Sigmoid colon (tissue), 7 donors: ENCODE measurements around the gene CDH15. TPM values are rescaled to one million over a fixed set of nuclear protein-coding genes. Genes with fewer than 3 reads are reported as not detected.

Experiments used
- DNase-seq: peaks from one replicate; pipeline ENCODE4 v3.0.0-alpha.2; 2019
- H3K27ac ChIP-seq, 4 donors: fragments of 200-600 bp; sonication (generic); one replicate each; pipeline ENCODE4 v1.5.1; 2016 to 2019; ENCODE audit warnings: mild to moderate bottlenecking in 1 of 4
- H3K27me3 ChIP-seq, 3 donors: fragments of 200-600 bp; sonication (generic); one replicate each; pipeline ENCODE4 v1.5.1; 2019; ENCODE audit warnings: mild to moderate bottlenecking in 1 of 3
- H3K36me3 ChIP-seq, 4 donors: fragments of 200-600 bp; sonication (generic); one replicate each; pipeline ENCODE4 v1.5.1; 2016 to 2019
- H3K4me1 ChIP-seq, 4 donors: fragments of 200-600 bp; sonication (generic); one replicate each; pipeline ENCODE4 v1.5.1; 2017 to 2019
- H3K4me3 ChIP-seq, 4 donors: fragments of 200-600 bp; sonication (generic); one replicate each; pipeline ENCODE4 v1.5.1; 2017 to 2019; ENCODE audit warnings: mild to moderate bottlenecking in 2 of 4, moderate library complexity in 1 of 4
- H3K9me3 ChIP-seq, 4 donors: fragments of 200-600 bp in 3 of 4; sonication (generic) in 3 of 4; one replicate each; pipeline versions ENCODE4 v1.5.1 to v1.6.1; 2013 to 2019
- EP300 ChIP-seq, 4 donors: sonication (generic); formaldehyde crosslinking; IDR thresholded peaks; one replicate each; pipeline ENCODE4 v1.6.1; 2017; ENCODE audit warnings: antibody characterized with exemption in 4 of 4
- POLR2A ChIP-seq, 2 donors: fragments of 450-650 bp; IDR thresholded peaks; one replicate each; pipeline ENCODE4 v1.6.1; 2016; ENCODE audit warnings: antibody characterized with exemption in 2 of 2, mild to moderate bottlenecking in 2 of 2, moderate library complexity in 2 of 2
- POLR2AphosphoS5 ChIP-seq, 4 donors: sonication (generic); formaldehyde crosslinking; IDR thresholded peaks; one replicate each; pipeline ENCODE4 v1.6.1; 2017; ENCODE audit warnings: antibody characterized with exemption in 4 of 4
- WGBS, 2 donors: extraction: QIAGEN DNeasy Blood & Tissue Kit; methylation state at CpG; one replicate each; pipeline ENCODE4 v1.1.7; 2013; 5-methylcytosine and 5-hydroxymethylcytosine counted together
- intact Hi-C: fragments of 100-400 bp; cut with DNase I; formaldehyde crosslinking; loops from one replicate; pipeline ENCODE4 v1.15.1; 2023
- polyA plus RNA-seq, 3 donors: library from polyadenylated mRNA; stranded (reverse); fragments of 200-250 nt; gene quantifications; one replicate each; pipeline ENCODE4 v1.2.3, GENCODE V29; 2013
- total RNA-seq, 4 donors: library from RNA; depleted of rRNA; stranded (reverse); fragments of >200 nt; gene quantifications; one replicate each; pipeline ENCODE4 v1.1.0, GENCODE V29; 2016
- TF ChIP-seq, protein P1 (sequence below), 4 experiments: fragments of 450-650 bp in 3 of 4; fragments of 200-600 bp in 1 of 4; IDR thresholded peaks; one replicate each; pipeline ENCODE4 v1.5.1; 2016 to 2019; ENCODE audit warnings: antibody characterized with exemption in 4 of 4, mild to moderate bottlenecking in 3 of 4, moderate library complexity in 2 of 4
- donor health status: healthy with polysubstance abuse.
- donor health status: Bipolar disorder and iron deficiency.
- donor health status: healthy.

CDH15 gene
- total and polyA plus RNA-seq, 7 donors = 0.01 TPM; not detected in 6

DNA sequence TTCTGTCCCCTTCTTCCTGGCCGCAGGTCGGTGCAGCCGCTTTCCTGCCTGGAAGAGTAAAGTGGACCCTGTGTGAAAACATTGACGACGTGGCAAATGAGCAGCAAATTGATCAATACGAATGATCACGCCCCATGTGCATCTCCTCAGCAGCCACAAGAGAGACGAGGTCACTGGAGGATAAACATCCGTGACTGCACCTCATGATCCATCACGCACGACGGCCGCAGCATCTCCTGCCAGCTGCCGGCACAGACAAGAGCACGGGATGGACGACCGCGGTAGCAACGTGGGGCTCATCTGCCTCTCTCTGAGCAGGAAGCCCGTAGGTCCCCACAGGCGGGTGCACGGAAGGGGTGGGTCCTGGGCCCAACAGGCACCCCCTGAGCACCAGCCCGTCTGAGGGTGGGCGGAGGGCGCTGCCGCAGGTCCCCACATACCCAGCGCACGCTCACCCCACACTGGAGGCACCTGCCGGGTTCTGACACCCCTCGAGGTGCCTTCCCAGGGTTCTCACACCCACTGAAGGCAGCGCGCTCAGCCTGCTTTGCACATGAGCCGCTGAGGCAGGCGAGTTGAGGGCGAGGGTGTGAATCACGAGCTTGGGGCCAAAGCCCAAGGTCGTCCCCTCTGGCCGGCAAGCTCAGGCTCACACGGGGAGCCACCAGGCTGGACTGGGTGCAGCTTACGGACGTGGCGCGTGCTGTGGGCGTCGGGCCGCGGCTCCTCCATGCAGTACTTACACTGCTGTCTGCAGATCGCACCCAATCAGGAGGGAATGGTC is 12.3 kb upstream of the CDH15 start:
- H3K27ac ChIP-seq = no peak overlapping the region
- intact Hi-C loops = no loop called here
- DNase-seq = no peak
- TF ChIP-seq EP300 (IDR thresholded peaks at IDR 0.05) = no peak
- TF ChIP-seq, protein P1, sequence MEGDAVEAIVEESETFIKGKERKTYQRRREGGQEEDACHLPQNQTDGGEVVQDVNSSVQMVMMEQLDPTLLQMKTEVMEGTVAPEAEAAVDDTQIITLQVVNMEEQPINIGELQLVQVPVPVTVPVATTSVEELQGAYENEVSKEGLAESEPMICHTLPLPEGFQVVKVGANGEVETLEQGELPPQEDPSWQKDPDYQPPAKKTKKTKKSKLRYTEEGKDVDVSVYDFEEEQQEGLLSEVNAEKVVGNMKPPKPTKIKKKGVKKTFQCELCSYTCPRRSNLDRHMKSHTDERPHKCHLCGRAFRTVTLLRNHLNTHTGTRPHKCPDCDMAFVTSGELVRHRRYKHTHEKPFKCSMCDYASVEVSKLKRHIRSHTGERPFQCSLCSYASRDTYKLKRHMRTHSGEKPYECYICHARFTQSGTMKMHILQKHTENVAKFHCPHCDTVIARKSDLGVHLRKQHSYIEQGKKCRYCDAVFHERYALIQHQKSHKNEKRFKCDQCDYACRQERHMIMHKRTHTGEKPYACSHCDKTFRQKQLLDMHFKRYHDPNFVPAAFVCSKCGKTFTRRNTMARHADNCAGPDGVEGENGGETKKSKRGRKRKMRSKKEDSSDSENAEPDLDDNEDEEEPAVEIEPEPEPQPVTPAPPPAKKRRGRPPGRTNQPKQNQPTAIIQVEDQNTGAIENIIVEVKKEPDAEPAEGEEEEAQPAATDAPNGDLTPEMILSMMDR (IDR thresholded peaks at IDR 0.05) = no peak
- TF ChIP-seq POLR2AphosphoS5 (IDR thresholded peaks at IDR 0.05) = no peak
- no peak for TF ChIP-seq POLR2A (IDR thresholded peaks at IDR 0.05)
- H3K36me3 ChIP-seq = no peaks in the 10 kb centered on the region
- WGBS, 2 donors = 75 to 88% methylated on average over 48 of the region's 48 CpGs
- H3K4me1 ChIP-seq = peaks cover 0 to 27% (median 24%) of the 10 kb centered on the region in 4 donors
- H3K4me3 ChIP-seq = no peak overlapping the region
- peaks cover 0 to 21% (median under 1%) of the 10 kb centered on the region in 3 donors for H3K27me3 ChIP-seq
- H3K9me3 ChIP-seq = no peaks in the 10 kb centered on the region

DNA sequence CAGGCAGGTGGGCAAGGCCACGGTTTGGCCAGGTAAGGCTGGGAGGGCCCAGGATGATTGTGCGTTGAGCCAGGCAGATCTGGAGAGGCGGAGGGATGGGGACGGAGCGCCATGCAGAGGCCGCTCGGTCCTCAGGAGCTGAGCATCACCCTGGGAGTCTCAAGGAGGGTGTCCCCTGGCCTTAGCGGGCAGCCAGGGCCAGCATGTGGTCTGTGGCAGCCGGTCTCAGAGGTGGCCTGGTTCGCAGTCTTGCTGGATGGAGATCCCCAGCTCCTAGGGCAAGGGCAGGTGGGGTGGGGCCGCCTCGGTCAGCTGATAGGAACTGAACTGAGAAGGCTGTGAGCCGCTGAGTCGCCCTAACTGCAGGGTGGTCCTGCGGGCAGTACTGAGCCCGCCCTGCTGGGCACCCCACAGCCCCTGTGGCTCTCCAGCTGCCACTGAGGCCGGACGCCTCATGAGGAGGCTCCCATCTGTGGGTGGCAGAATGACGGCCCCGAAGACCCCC is 11.6 kb upstream of the CDH15 start:
- no peaks in the 10 kb centered on the region for H3K9me3 ChIP-seq
- TF ChIP-seq, protein P1 (IDR thresholded peaks at IDR 0.05) = no peak
- TF ChIP-seq EP300 (IDR thresholded peaks at IDR 0.05) (no peak), POLR2A (IDR thresholded peaks at IDR 0.05) (no peak), POLR2AphosphoS5 (IDR thresholded peaks at IDR 0.05) (no peak)
- H3K36me3 ChIP-seq = no peaks in the 10 kb centered on the region
- no peak overlapping the region for H3K27ac ChIP-seq
- H3K4me3 ChIP-seq = no peak overlapping the region
- peaks cover 0 to 21% (median 17%) of the 10 kb centered on the region in 4 donors for H3K4me1 ChIP-seq
- no peak for DNase-seq
- WGBS, 2 donors = 83 to 90% methylated on average over 20 of the region's 20 CpGs
- intact Hi-C loops = no loop called here
- H3K27me3 ChIP-seq = peaks cover 5 to 27% (median 7%) of the 10 kb centered on the region in 3 donors

DNA sequence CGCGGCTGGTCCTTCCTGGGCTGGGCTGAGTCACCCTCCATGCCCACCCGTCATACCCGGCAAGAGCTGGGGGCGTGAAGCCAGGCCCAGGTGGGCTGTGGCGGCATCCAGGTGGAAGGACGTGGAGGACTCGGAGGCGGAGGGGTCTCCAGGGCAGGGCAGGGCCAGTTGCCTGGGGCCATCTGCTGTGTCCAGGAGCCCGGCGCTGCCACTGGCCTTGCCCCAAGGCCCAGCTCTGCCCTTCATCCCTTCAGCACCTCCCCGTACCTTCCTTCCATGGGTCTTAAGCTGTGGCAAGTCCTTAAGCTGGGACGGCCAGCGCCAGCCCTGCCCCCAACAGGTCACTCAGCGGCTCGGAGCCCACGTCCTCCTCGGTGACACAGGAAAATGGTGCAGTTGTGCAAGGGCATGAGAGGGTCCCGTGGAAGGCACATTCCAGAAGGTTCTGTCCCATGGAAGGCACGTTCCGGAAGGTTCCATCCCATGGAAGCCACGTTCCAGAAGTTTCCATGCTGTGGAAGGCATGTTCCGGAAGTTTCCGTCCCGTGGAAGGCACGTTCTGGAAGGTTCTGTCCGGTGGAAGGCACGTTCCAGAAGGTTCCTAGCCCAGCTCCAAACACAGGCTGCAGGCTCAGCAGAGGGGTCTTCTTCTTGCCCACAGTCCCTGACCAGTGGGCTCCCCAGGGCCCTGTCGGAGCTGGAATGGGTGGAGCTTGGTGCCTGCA is 10.4 kb upstream of the CDH15 start:
- Histone ChIP-seq H3K4me3 (no peak overlapping the region), H3K4me1 (peaks cover 0 to 8% (median 5%) of the 10 kb centered on the region in 4 donors), H3K9me3 (no peaks in the 10 kb centered on the region), H3K36me3 (no peaks in the 10 kb centered on the region), H3K27ac (no peak overlapping the region), H3K27me3 (peaks cover 5 to 35% (median 15%) of the 10 kb centered on the region in 3 donors)
- DNase-seq = no peak
- intact Hi-C loops = no loop called here
- TF ChIP-seq POLR2A (IDR thresholded peaks at IDR 0.05) (no peak), EP300 (IDR thresholded peaks at IDR 0.05) (no peak), POLR2AphosphoS5 (IDR thresholded peaks at IDR 0.05) (no peak)
- TF ChIP-seq, protein P1 (IDR thresholded peaks at IDR 0.05) = no peak
- WGBS, 2 donors = 88 to 92% methylated on average over 29 of the region's 29 CpGs

DNA sequence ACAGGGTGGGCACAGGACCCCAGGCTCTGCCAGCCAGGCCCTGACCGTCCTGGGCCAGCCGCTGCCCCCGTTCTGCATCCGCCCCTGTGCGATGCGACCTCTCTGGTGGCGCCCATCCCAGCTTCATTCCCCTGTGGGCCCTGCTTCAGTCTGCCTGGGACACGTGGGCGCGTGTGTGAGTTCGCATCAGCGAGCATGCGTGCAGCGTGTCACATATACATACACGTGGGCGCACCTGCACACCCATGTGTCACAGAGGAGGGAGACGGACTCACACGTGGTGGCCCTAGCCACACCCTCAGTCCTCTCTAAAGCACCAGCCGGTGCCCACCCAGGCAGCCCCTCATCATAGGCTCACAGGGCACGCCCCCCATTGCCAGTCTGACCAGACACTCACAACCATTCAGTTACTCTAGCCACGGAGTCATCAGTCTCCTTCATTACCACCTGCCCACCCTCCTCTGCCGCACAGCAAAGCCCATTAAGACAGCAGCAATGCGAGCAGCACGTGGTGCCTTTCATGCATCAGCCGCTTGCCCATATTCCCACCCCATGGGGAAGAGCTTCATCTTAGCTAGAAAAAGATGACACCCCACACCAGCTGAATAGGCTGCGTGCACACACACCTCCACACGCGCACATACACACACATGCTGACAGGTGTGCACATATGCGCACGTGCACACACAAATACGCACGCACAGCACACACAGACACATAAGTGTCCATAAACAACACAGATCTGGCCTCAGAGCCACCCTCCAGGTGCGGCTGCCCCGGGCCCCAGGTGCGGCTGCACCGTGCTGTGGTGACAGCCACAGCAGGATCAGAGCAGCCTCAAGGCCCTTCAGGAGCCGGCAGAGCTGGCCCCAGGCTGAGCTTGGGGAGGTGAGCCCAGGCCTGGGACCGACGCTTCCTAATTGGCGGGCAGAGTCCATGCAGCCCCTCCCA is 9.5 kb upstream of the CDH15 start:
- H3K27me3 ChIP-seq = peaks cover 9 to 44% (median 23%) of the 10 kb centered on the region in 3 donors
- TF ChIP-seq POLR2AphosphoS5 (IDR thresholded peaks at IDR 0.05) (no peak), EP300 (IDR thresholded peaks at IDR 0.05) (no peak), POLR2A (IDR thresholded peaks at IDR 0.05) (no peak)
- TF ChIP-seq, protein P1 (IDR thresholded peaks at IDR 0.05) = no peak
- H3K36me3 ChIP-seq = no peaks in the 10 kb centered on the region
- no peak overlapping the region for H3K4me3 ChIP-seq
- DNase-seq = no peak
- H3K4me1 ChIP-seq = peaks cover 0 to 3% (median under 1%) of the 10 kb centered on the region in 4 donors
- H3K9me3 ChIP-seq = no peaks in the 10 kb centered on the region
- intact Hi-C loops = no loop called here
- WGBS, 2 donors = 72 to 85% methylated on average over 40 of the region's 40 CpGs
- no peak overlapping the region for H3K27ac ChIP-seq
